ENCODE data around the gene VPS35L. TPM values are rescaled to one million over a fixed set of nuclear protein-coding genes. Genes with fewer than 3 reads are reported as not detected.
"Not testable (repeated sequence)": the region's sequence is repeated elsewhere in the genome, so short reads cannot be mapped to it uniquely, and the experiment has no call there.

The VPS35L gene
- polyA plus RNA-seq, 1 donor from 2014 or later: 38.2 TPM

DNA sequence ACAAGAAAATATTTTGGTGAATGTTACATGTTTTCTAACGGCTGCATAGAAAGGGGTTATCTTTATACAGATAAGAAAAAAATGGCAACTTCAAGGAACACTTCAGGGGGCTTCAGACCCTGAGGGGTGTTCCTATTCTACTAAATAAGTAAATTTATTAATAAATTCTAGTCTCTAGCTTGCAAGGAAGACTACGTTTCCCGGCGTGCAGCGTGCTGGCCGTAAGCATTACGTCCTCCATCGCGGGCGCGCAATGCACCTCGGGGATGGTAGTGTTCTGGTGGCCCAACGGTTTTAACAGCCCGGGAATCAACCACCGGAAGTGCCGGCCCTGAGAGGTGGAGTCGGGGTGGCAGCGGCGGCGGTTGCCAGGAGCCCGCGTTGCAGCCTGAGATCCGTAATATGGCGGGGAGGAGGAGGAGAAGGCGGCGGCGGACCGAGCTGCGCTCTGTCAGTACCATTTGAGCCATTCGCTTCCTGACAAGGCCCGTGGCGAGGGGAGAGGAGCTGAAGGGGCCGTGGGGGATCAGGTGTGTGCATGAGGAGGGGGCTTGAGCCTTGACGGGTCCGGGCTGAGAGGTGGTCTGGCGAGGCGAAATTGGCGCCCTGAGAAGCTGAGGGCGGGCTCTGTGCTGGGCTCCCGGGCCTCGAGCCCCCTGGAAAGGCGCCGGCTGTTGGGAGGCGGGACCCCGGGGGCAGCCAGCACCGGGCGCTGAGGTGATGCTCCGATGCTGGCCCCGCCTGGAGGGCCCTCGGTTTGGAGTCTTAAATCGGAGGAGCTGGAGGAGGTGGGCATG is 31.7 kb upstream of the VPS35L start, which contains the start of gene CCP110:
CCP110 (plus strand) TSS at position 384 of the 797 bp plus-strand sequence. CDS start 3,940 bp downstream, outside the sequence.
- H3K27me3 Mint-ChIP-seq: no peaks in the 10 kb centered on the region
- peak within 1 kb of the TSS; percentile 75 to 96 (median 82) for H3K27ac Mint-ChIP-seq
- peaks cover 4% of the 10 kb centered on the region for H3K36me3 Mint-ChIP-seq
- peak within 1 kb of the TSS; percentile 97 to 100 (median 99) for H3K4me3 Mint-ChIP-seq
- H3K9me3 Mint-ChIP-seq: no peaks in the 10 kb centered on the region
- peaks cover 31 to 33% (median 32%) of the 10 kb centered on the region in 3 donors for H3K4me1 Mint-ChIP-seq

DNA sequence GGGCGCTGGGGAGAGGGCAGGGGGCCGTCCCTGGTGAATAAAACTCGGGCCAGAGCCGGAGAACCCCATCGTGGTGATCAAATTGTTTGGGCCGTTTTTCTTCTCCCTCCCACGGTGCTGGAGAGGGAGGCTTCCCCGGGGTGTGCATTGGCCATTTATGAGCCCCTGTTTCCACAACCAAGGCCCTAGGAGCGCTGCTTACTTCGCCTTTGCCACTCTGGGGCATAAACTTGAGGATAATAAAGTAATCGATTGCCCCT is 31.2 kb upstream of the VPS35L start:
- peak overlapping the region; percentile 53 to 82 (median 75) for H3K27ac Mint-ChIP-seq
- no peaks in the 10 kb centered on the region for H3K27me3 Mint-ChIP-seq
- H3K9me3 Mint-ChIP-seq: no peaks in the 10 kb centered on the region
- peaks cover 31 to 33% (median 32%) of the 10 kb centered on the region in 3 donors for H3K4me1 Mint-ChIP-seq
- H3K4me3 Mint-ChIP-seq: peak overlapping the region; percentile 97 to 100 (median 99)
- peaks cover 4% of the 10 kb centered on the region for H3K36me3 Mint-ChIP-seq

DNA sequence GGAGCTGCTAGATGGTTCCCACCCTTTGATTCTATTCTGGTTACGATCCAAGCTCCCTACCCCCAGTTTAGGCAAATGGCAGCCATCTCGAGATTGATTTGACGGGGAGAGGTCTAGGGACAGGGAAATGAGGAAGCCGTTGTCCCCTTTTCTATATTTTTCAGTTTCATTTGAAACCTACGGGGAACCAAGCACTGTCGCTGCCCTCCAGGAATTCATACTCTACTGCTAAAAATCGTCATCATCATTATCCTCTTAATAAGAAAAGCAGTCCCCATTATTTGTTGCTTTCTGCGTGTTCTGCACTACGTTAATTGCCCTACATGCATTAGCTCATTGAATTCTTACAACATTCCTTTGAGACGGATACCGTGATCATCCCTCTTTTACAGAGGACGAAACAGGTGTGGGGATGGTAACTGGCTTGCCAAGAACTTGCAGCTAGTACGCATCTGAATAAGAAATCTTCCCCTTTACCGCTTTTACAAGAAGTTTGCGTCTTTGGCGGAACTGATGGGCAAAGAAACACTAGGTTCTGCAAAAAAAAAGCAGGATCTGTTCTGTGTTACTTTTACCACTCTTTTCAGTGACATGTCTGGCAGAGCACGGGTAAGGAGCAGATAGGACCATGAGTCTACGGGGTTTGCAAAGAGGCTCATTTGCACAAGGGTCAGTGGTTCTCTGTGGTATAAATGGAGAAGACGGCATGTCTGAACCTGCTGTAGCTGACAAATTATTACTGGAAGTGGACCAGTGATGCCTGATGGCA is 30.7 kb upstream of the VPS35L start:
- Mint-ChIP-seq H3K36me3 (peaks cover 4% of the 10 kb centered on the region), H3K4me3 (peak overlapping the region; percentile 97 to 100 (median 99)), H3K4me1 (peaks cover 28 to 31% (median 30%) of the 10 kb centered on the region in 3 donors), H3K9me3 (no peaks in the 10 kb centered on the region), H3K27ac (peak overlapping the region; percentile 53 to 82 (median 75)), H3K27me3 (no peaks in the 10 kb centered on the region)

DNA sequence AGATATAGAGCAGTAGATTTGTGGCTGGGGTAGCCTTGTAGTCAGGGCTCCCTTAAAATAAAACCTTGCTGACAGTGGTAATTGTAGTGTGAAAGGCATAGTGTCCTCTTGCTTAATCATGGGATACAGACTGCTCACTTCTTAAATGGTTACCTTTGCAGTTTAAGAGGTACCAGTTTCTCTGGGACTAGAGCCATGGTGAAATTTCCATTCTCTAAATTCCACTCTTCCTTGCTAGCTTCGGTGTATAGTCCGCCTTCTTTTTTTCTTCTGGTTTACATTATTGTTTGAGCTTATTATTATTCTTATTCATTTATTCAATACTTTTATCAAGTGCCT is 30.1 kb upstream of the VPS35L start:
- H3K4me1 Mint-ChIP-seq: peaks cover 27 to 31% (median 28%) of the 10 kb centered on the region in 3 donors
- no peaks in the 10 kb centered on the region for H3K9me3 Mint-ChIP-seq
- H3K36me3 Mint-ChIP-seq: peaks cover 4% of the 10 kb centered on the region
- H3K27ac Mint-ChIP-seq: peak overlapping the region in 2 of 3 donors; percentile 75 to 82
- H3K4me3 Mint-ChIP-seq: peak overlapping the region; percentile 97 to 100 (median 99)
- H3K27me3 Mint-ChIP-seq: no peaks in the 10 kb centered on the region

DNA sequence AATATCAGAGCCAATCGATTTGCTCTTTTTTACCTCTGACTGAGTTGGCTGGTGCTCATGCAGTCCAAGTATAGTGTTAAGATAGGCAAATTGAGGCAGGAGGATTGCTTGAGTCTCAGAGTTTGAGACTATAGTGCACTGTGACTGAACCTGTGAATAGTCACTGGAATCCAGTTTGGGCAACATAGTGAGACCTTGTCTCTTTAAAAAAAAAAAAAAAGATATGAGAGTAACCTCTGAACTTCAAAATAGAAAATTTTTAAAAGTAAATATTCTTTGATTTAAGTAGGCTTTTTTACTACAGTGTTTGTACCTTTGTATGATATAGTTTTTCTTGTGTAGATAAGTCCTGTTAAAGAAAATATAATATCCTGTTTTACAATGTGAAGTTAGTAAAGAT is 28.3 kb upstream of the VPS35L start:
- H3K27me3 Mint-ChIP-seq: no peaks in the 10 kb centered on the region
- no peaks in the 10 kb centered on the region for H3K9me3 Mint-ChIP-seq
- H3K4me3 Mint-ChIP-seq: no peak overlapping the region
- H3K27ac Mint-ChIP-seq: no peak overlapping the region
- H3K4me1 Mint-ChIP-seq: peaks cover 15 to 18% (median 16%) of the 10 kb centered on the region in 3 donors
- peaks cover 4% of the 10 kb centered on the region for H3K36me3 Mint-ChIP-seq

DNA sequence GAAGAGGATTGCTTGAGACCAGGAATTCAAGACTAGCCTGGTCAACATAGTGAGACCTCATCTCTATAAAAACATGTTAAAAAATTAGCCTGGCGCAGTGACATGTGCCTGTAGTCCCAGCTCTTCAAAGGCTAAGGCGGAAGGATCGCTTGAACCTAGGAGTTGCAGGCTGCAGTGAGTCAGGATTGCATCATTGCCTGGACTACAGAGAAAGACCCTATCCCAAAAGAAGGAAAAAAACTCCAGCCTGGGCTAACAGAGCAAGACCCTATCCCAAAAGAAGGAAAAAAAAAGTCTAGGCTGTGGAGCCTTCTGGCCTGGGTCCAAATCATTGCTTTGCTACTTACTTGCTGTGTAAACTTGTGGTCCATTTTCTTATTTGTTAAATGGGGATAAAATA is 26.8 kb upstream of the VPS35L start:
- Mint-ChIP-seq H3K4me1 (peaks cover 11 to 12% (median 11%) of the 10 kb centered on the region in 3 donors), H3K36me3 (peaks cover 4% of the 10 kb centered on the region), H3K4me3 (no peak overlapping the region), H3K27me3 (no peaks in the 10 kb centered on the region), H3K27ac (no peak overlapping the region), H3K9me3 (no peaks in the 10 kb centered on the region)

DNA sequence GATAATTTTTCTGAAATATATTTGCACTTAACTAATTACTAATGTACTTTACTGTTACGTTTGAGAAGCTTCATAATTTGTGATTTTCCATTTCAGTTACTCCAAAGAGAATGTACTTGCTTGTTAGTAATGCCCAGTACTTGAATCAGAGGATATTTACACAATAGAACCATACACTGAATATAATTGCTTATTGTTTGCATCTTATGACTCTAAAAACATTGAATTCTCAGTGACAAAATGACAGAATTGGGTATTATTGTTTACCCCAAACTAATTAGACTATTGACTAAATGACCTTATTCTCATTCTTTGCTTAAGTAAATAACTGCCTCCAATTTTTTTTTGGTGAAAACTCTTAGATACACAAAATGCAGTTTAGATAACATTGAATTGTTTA is 22.9 kb upstream of the VPS35L start:
- no peaks in the 10 kb centered on the region for H3K27me3 Mint-ChIP-seq
- H3K4me1 Mint-ChIP-seq: no peaks in the 10 kb centered on the region
- H3K4me3 Mint-ChIP-seq: no peak overlapping the region
- peaks cover 2% of the 10 kb centered on the region for H3K36me3 Mint-ChIP-seq
- no peak overlapping the region for H3K27ac Mint-ChIP-seq
- H3K9me3 Mint-ChIP-seq: no peaks in the 10 kb centered on the region

DNA sequence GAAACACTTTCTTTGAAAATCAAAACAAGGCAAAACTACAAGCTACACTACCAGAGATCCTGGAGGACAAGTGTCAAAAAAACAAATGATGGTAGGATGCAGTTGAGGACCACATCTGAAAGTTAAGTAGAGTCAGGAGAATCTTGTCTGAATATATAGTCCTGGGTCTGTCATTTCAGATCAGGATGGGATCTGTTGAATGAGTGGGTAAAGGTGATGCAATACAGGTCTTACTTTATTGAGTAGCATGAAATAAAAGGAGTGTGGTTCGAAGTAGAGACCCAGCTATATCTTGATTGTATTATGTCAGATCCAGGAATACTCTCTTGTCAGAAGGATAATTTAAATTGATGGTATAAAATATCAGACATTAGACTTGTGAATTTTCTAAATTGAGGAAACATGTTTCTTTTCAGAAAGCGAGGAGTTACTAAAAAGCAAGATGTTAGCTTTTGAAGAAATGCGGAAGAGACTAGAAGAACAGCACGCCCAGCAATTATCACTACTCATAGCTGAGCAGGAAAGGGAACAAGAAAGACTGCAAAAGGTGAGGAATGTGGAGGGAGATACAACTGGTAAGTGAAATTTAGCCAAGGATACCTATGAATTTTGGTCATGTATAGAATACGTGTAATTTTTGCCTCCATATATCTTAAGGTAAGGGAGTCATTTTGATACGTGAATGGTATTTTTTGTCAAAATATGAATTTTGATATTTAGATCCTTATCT is 15.1 kb upstream of the VPS35L start:
- peaks cover 20% of the 10 kb centered on the region for H3K36me3 Mint-ChIP-seq
- H3K27ac Mint-ChIP-seq: no peak overlapping the region
- H3K9me3 Mint-ChIP-seq: no peaks in the 10 kb centered on the region
- no peak overlapping the region for H3K4me3 Mint-ChIP-seq
- no peaks in the 10 kb centered on the region for H3K27me3 Mint-ChIP-seq
- H3K4me1 Mint-ChIP-seq: no peaks in the 10 kb centered on the region

DNA sequence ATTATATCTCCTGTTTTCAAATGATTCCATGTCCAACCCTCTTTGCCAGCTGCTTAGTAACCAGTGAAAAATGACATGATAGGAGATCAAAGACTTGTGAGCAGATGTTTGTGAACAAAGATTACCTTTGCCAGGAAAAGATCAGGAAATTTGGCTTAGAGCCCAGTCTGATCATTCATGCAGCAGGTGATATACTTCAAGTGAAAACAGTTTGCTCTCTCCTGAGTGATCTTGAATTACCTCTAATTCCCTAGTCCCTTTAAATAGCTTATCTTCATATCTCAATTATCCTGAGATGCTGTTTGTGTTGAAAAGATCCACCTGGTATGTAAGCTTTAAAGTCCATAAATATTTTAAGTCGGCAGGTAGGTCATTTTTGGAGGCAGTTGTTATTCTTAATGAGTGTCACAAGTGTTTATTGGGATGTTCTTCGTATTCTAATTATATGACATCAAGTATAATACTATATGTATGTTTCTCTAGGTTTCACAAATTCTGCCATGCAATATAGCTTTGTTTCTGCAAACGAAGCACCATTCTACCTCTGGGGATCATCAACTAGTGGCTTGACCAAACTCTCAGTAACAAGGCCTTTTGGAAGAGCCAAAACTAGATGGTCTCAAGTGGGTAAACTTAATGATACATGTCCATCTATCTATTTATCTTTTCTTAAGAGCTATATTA is 13.2 kb upstream of the VPS35L start:
- Mint-ChIP-seq H3K36me3 (peaks cover 21% of the 10 kb centered on the region), H3K4me1 (no peaks in the 10 kb centered on the region), H3K27ac (no peak overlapping the region), H3K4me3 (no peak overlapping the region), H3K27me3 (no peaks in the 10 kb centered on the region), H3K9me3 (no peaks in the 10 kb centered on the region)

DNA sequence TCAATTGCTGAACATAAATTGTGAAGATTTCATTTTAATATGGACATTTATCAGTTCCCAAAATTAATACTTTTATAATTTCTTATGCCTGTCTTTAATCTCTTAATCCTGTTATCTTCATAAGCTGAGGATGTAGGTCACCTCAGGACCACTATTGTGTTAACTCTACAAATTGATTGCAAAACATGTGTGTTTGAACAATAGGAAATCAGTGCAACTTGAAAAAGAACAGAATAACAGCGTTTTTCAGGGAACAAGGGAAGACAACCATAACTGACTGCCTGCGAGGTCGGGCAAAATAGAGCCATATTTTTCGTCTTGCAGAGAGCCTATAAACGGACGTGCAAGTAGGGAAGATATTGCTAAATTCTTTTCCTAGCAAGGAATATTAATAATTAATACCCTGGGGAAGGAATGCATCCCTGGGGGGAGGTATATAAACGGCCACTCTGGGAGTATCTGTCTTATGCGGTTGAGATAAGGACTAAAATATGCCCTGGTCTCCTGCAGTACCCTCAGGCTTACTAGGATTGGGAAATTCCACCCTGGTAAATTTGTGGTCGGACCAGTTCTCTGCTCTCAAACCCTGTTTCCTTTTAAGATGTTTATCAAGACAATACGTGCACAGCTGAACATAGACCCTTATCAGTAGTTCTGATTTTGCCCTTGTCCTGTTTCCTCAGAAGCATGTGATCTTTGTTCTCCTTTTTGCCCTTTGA is 12.1 kb upstream of the VPS35L start:
- not testable (repeated sequence) for H3K27ac Mint-ChIP-seq, H3K27me3 Mint-ChIP-seq, H3K4me3 Mint-ChIP-seq, H3K4me1 Mint-ChIP-seq, H3K9me3 Mint-ChIP-seq
- H3K36me3 Mint-ChIP-seq: peaks cover 21% of the 10 kb centered on the region

DNA sequence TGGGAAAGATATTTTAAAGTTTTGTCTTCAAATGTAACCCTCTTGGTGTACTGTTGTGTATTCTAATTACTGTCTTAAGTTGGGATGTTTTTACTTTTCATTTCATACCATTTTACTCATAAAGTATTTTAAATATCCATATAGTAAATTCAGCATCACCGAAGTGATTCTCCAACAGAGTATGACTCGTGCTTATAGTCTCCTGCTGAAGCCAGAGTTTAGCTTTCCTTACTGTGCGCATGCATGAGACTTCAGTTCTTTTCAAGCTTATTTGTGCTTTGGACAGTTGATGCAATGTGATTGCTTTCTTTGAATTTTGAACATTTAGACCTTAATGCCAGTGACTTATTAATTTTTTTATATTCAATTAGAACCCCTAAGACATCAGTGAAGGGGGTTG is 7.4 kb upstream of the VPS35L start:
- Mint-ChIP-seq H3K4me1 (no peaks in the 10 kb centered on the region), H3K36me3 (peaks cover 13% of the 10 kb centered on the region), H3K9me3 (no peaks in the 10 kb centered on the region), H3K27me3 (no peaks in the 10 kb centered on the region), H3K27ac (no peak overlapping the region), H3K4me3 (no peak overlapping the region)

DNA sequence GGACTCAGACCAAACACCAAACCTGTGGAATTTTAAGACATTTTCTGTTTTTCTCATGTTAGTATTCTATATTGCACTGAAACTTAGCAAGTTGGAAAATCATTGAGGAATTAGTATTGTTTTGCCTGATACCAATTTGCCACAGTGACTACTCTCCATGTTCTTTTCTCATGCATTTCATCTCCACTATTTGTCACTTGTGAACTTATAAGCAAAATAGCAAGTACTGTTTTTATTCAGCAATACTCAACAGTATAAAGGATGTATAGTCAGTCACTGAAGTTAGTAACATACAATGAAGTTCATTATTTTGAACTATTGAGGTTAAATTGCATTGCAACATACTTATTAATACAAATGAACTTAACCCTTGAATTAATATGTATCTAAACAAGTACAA is 5.8 kb upstream of the VPS35L start:
- H3K4me1 Mint-ChIP-seq: peaks cover 0 to 3% (median 0%) of the 10 kb centered on the region in 3 donors
- H3K36me3 Mint-ChIP-seq: peaks cover 1% of the 10 kb centered on the region
- H3K27me3 Mint-ChIP-seq: no peaks in the 10 kb centered on the region
- no peak overlapping the region for H3K27ac Mint-ChIP-seq
- no peak overlapping the region for H3K4me3 Mint-ChIP-seq
- H3K9me3 Mint-ChIP-seq: no peaks in the 10 kb centered on the region

DNA sequence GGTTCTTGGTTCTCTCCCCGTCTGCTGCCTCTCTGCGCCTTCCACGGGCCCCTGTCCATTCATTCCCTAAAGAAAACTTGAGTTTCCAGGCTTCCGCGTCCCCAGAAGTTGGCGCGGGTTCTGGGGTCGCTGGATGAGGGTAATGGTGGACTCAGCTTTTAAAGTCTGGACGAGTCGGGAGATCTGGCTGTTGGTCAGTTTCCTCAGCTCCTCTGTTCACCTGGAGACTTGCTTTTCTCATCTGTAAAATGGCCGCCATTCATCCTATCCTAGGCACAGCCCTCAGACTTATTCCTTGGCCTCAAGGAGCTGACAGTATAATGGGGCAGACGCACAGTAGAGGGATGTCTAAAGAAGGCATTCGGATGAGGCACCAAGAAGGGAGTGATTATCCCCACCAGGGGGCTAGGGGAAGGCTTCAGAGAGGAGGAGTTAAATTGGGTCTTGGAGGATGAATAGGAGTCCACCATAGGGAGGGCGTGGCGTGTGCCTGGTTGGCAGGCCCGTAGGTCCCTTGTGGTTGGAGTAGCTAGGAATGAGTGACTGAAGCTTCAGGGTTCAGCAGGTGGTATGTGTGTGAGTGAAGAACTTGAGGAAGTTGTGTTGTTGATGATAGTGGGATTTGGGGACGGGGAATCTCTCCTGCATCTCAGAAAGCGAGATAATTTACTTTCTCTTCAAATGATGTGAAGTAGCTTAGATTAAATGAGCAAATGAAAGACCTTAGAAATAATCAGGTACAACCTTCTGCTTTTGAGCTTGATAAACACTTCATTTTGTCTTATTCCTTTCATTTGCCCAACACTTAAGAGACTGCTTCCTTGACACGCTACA is 652 bp downstream of the VPS35L start:
- Mint-ChIP-seq H3K4me3 (peak overlapping the region; percentile 92 to 99 (median 98)), H3K36me3 (no peaks in the 10 kb centered on the region), H3K27me3 (no peaks in the 10 kb centered on the region), H3K27ac (peak overlapping the region; percentile 74 to 96 (median 75)), H3K9me3 (no peaks in the 10 kb centered on the region), H3K4me1 (peaks cover 16 to 18% (median 18%) of the 10 kb centered on the region in 3 donors)
